ENCODE measurements around the gene COG8.
A peak's percentile ranks its signal among the peaks of the same experiment; 100 is the strongest.

The COG8 gene

GRCh38 chr16:69378036-69378435 is 38.7 kb upstream of the COG8 start:
- ChIA-PET POLR2A (no interaction called here), CTCF (interaction anchor here (0.6 to 1.0 kb wide), 4 partner anchors 13 to 1894 kb away, joined by 3 read pairs; no protein-coding TSS in a partner anchor)
- no peaks in the 10 kb centered on the region for H3K27me3 ChIP-seq (replicated peaks in 2 of 5; ENCODE audit: control insufficient read depth in 4 of 5, insufficient read depth in 5 of 5, low read length in 4 of 5)
- H3K36me3 ChIP-seq (ENCODE audit: control insufficient read depth in 4 of 4, insufficient read depth in 4 of 4, low read length in 3 of 4), result peaks cover 15 to 48% (median 33%) of the 10 kb centered on the region in 4 experiments
- 100% methylated on average over 1 of the region's 1 CpG for WGBS (ENCODE audit: insufficient coverage)
- no peak overlapping the region for H3K4me3 ChIP-seq (ENCODE audit: control insufficient read depth in 1 of 7, extremely low read depth in 1 of 7, insufficient read depth in 4 of 7, low read depth in 2 of 7, low read length in 6 of 7)
- H3K9me3 ChIP-seq (ENCODE audit: control extremely low read depth in 1 of 5, control insufficient read depth in 4 of 5, insufficient read depth in 2 of 5, low read depth in 1 of 5, low read length in 4 of 5), result no peaks in the 10 kb centered on the region
- no peak overlapping the region for H3K27ac ChIP-seq (ENCODE audit: insufficient read depth in 1 of 2, low read depth in 1 of 2, low read length in 2 of 2, poor library complexity in 1 of 2, severe bottlenecking in 2 of 2)
- H3K4me1 ChIP-seq (ENCODE audit: control extremely low read depth in 1 of 4, control insufficient read depth in 4 of 4, insufficient read depth in 4 of 4, low read length in 3 of 4), result peaks cover 0 to 21% (median 14%) of the 10 kb centered on the region in 4 experiments
- no peak for DNase-seq

DNA sequence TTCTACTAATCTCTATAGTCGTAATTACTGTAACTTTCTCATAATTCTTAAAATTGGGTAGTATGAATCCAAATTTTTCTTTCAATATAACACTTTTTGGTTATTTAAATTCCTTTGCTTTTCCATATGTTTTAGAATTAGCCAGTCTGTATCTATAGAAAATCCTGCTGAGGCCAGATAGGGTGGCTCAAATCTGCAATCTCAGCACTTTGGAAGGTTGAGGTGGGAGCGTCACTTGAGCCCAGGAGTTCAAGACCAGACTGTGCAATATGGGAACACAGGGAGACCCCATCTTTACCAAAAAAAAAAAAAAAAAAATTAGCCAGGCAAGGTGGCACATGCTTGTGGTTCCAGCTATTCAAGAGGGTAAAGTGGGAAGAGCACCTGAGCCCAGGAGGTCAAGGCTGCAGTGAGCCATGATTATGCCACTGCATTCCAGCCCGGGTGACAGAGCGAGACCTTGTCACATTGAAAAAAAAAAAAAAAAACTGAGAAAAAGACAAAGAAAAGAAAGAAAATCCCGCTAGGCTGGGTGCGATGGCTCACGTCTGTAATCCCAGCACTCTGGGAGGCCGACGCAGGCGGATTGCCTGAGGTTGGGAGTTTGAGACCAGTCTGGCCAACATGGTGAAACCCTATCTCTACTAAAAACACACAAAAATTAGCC is 37.2 kb upstream of the COG8 start:
- H3K9me3 ChIP-seq (ENCODE audit: control extremely low read depth in 1 of 5, control insufficient read depth in 4 of 5, insufficient read depth in 2 of 5, low read depth in 1 of 5, low read length in 4 of 5), result no peaks in the 10 kb centered on the region
- POLR2A ChIA-PET, result interaction anchor here (0.6 kb wide), 1 partner anchor 57 kb away, joined by 4 read pairs; no protein-coding TSS in a partner anchor

GRCh38 chr16:69373019-69373418 is 33.7 kb upstream of the COG8 start:
- POLR2A ChIA-PET, result no interaction called here
- CTCF ChIA-PET, result interaction anchor here (0.6 to 1.2 kb wide), 3 partner anchors 12 to 955 kb away, joined by 3 to 4 read pairs (median 3); partner anchors contain the start of gene COG8
- no peak for DNase-seq
- Histone ChIP-seq H3K9me3 (ENCODE audit: control extremely low read depth in 1 of 5, control insufficient read depth in 4 of 5, insufficient read depth in 2 of 5, low read depth in 1 of 5, low read length in 4 of 5) (no peaks in the 10 kb centered on the region), H3K36me3 (ENCODE audit: control insufficient read depth in 4 of 4, insufficient read depth in 4 of 4, low read length in 3 of 4) (peaks cover 20 to 53% (median 42%) of the 10 kb centered on the region in 4 experiments), H3K27ac (ENCODE audit: insufficient read depth in 1 of 2, low read depth in 1 of 2, low read length in 2 of 2, poor library complexity in 1 of 2, severe bottlenecking in 2 of 2) (no peak overlapping the region), H3K4me3 (ENCODE audit: control insufficient read depth in 1 of 7, extremely low read depth in 1 of 7, insufficient read depth in 4 of 7, low read depth in 2 of 7, low read length in 6 of 7) (no peak overlapping the region), H3K4me1 (ENCODE audit: control extremely low read depth in 1 of 4, control insufficient read depth in 4 of 4, insufficient read depth in 4 of 4, low read length in 3 of 4) (peaks cover 3 to 7% (median 5%) of the 10 kb centered on the region in 4 experiments), H3K27me3 (replicated peaks in 2 of 5; ENCODE audit: control insufficient read depth in 4 of 5, insufficient read depth in 5 of 5, low read length in 4 of 5) (no peaks in the 10 kb centered on the region)
- WGBS (ENCODE audit: insufficient coverage), result no CpG with 5 or more reads among the region's 1 CpG

More for the DNA sequence above, 37.2 kb upstream of the COG8 start:
- no peak overlapping the region for H3K27ac ChIP-seq (ENCODE audit: insufficient read depth in 1 of 2, low read depth in 1 of 2, low read length in 2 of 2, poor library complexity in 1 of 2, severe bottlenecking in 2 of 2)
- peaks cover 6 to 14% (median 7%) of the 10 kb centered on the region in 4 experiments for H3K4me1 ChIP-seq (ENCODE audit: control extremely low read depth in 1 of 4, control insufficient read depth in 4 of 4, insufficient read depth in 4 of 4, low read length in 3 of 4)
- CTCF ChIA-PET, result no interaction called here
- peaks cover 12 to 46% (median 31%) of the 10 kb centered on the region in 4 experiments for H3K36me3 ChIP-seq (ENCODE audit: control insufficient read depth in 4 of 4, insufficient read depth in 4 of 4, low read length in 3 of 4)
- H3K4me3 ChIP-seq (ENCODE audit: control insufficient read depth in 1 of 7, extremely low read depth in 1 of 7, insufficient read depth in 4 of 7, low read depth in 2 of 7, low read length in 6 of 7), result no peak overlapping the region
- H3K27me3 ChIP-seq (replicated peaks in 2 of 5; ENCODE audit: control insufficient read depth in 4 of 5, insufficient read depth in 5 of 5, low read length in 4 of 5), result no peaks in the 10 kb centered on the region
- DNase-seq, result no peak
- WGBS (ENCODE audit: insufficient coverage), result 100% methylated on average over 2 of the region's 10 CpGs

DNA sequence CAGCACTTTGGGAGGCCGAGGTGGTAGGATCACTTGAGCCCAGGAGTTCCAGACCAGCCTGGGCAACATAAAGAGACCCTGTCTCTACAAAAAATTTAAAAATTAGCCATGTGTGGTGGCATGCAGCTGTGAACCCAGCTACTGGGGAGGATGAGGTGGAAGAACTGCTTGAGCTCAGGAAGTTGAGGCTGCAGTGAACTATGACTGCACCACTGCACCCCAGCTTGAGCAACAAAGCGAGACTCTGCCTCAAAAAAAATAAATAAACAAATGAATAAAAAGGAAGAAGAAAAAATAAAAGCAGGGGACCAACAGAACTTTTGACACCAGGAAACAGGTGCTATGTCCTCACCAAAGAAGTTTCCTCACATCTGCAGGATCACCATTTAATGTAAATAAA is 32.2 kb upstream of the COG8 start:
- no peak overlapping the region for H3K27ac ChIP-seq (ENCODE audit: insufficient read depth in 1 of 2, low read depth in 1 of 2, low read length in 2 of 2, poor library complexity in 1 of 2, severe bottlenecking in 2 of 2)
- ChIA-PET POLR2A (no interaction called here), CTCF (no interaction called here)
- H3K27me3 ChIP-seq (replicated peaks in 2 of 5; ENCODE audit: control insufficient read depth in 4 of 5, insufficient read depth in 5 of 5, low read length in 4 of 5), result no peaks in the 10 kb centered on the region
- no peaks in the 10 kb centered on the region for H3K9me3 ChIP-seq (ENCODE audit: control extremely low read depth in 1 of 5, control insufficient read depth in 4 of 5, insufficient read depth in 2 of 5, low read depth in 1 of 5, low read length in 4 of 5)
- peaks cover 21 to 60% (median 48%) of the 10 kb centered on the region in 4 experiments for H3K36me3 ChIP-seq (ENCODE audit: control insufficient read depth in 4 of 4, insufficient read depth in 4 of 4, low read length in 3 of 4)
- peaks cover 5 to 7% (median 6%) of the 10 kb centered on the region in 4 experiments for H3K4me1 ChIP-seq (ENCODE audit: control extremely low read depth in 1 of 4, control insufficient read depth in 4 of 4, insufficient read depth in 4 of 4, low read length in 3 of 4)
- DNase-seq, result peak in 2 of 3 donors; percentile 36 to 40
- H3K4me3 ChIP-seq (ENCODE audit: control insufficient read depth in 1 of 7, extremely low read depth in 1 of 7, insufficient read depth in 4 of 7, low read depth in 2 of 7, low read length in 6 of 7), result no peak overlapping the region
- WGBS (ENCODE audit: insufficient coverage), result no CpG with 5 or more reads among the region's 2 CpGs

DNA sequence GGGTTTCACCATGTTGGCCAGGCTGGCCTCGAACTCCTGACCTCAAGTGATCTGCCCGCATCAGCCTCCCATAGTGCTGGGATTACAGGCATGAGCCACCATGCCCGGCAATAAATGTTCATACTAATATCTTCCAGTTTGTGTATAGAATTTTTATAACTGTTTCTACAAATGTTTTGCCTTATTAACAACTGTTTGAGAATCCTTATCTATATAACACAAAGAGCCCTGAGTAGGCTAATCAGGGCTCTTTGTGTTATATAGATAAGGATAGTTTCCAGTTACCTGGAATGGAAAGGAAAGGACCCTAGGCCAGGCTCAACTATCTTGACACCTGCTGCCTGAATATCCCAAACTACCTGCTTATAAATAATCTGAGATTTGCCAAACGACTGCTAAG is 29.5 kb upstream of the COG8 start:
- CTCF ChIA-PET, result no interaction called here
- H3K4me1 ChIP-seq (ENCODE audit: control extremely low read depth in 1 of 4, control insufficient read depth in 4 of 4, insufficient read depth in 4 of 4, low read length in 3 of 4), result peaks cover 5 to 7% (median 6%) of the 10 kb centered on the region in 4 experiments
- no peak overlapping the region for H3K27ac ChIP-seq (ENCODE audit: insufficient read depth in 1 of 2, low read depth in 1 of 2, low read length in 2 of 2, poor library complexity in 1 of 2, severe bottlenecking in 2 of 2)
- no peak for DNase-seq
- WGBS (ENCODE audit: insufficient coverage), result 100% methylated on average over 1 of the region's 4 CpGs
- H3K9me3 ChIP-seq (ENCODE audit: control extremely low read depth in 1 of 5, control insufficient read depth in 4 of 5, insufficient read depth in 2 of 5, low read depth in 1 of 5, low read length in 4 of 5), result no peaks in the 10 kb centered on the region
- H3K36me3 ChIP-seq (ENCODE audit: control insufficient read depth in 4 of 4, insufficient read depth in 4 of 4, low read length in 3 of 4), result peaks cover 37 to 81% (median 63%) of the 10 kb centered on the region in 4 experiments
- no peak overlapping the region for H3K4me3 ChIP-seq (ENCODE audit: control insufficient read depth in 1 of 7, extremely low read depth in 1 of 7, insufficient read depth in 4 of 7, low read depth in 2 of 7, low read length in 6 of 7)
- POLR2A ChIA-PET, result no interaction called here
- no peaks in the 10 kb centered on the region for H3K27me3 ChIP-seq (replicated peaks in 2 of 5; ENCODE audit: control insufficient read depth in 4 of 5, insufficient read depth in 5 of 5, low read length in 4 of 5)

- DNase-seq, result peak; percentile 17 to 45 (median 18)
- ChIA-PET CTCF (interaction anchor here (0.9 kb wide), 1 partner anchor 11 kb away, joined by 3 read pairs; no protein-coding TSS in a partner anchor), POLR2A (no interaction called here)
- H3K4me1 ChIP-seq (ENCODE audit: control extremely low read depth in 1 of 4, control insufficient read depth in 4 of 4, insufficient read depth in 4 of 4, low read length in 3 of 4), result peaks cover 5 to 7% (median 6%) of the 10 kb centered on the region in 4 experiments
- H3K4me3 ChIP-seq (ENCODE audit: control insufficient read depth in 1 of 7, extremely low read depth in 1 of 7, insufficient read depth in 4 of 7, low read depth in 2 of 7, low read length in 6 of 7), result no peak overlapping the region
- H3K36me3 ChIP-seq (ENCODE audit: control insufficient read depth in 4 of 4, insufficient read depth in 4 of 4, low read length in 3 of 4), result peaks cover 39 to 82% (median 69%) of the 10 kb centered on the region in 4 experiments
- WGBS (ENCODE audit: insufficient coverage), result 35% methylated on average over 6 of the region's 7 CpGs
- H3K9me3 ChIP-seq (ENCODE audit: control extremely low read depth in 1 of 5, control insufficient read depth in 4 of 5, insufficient read depth in 2 of 5, low read depth in 1 of 5, low read length in 4 of 5), result no peaks in the 10 kb centered on the region
- H3K27ac ChIP-seq (ENCODE audit: insufficient read depth in 1 of 2, low read depth in 1 of 2, low read length in 2 of 2, poor library complexity in 1 of 2, severe bottlenecking in 2 of 2), result peak overlapping the region in 1 of 2 experiments; percentile 25
- H3K27me3 ChIP-seq (replicated peaks in 2 of 5; ENCODE audit: control insufficient read depth in 4 of 5, insufficient read depth in 5 of 5, low read length in 4 of 5), result no peaks in the 10 kb centered on the region
Measured at GRCh38 chr16:69367980-69368379, 28.6 kb upstream of the COG8 start.

DNA sequence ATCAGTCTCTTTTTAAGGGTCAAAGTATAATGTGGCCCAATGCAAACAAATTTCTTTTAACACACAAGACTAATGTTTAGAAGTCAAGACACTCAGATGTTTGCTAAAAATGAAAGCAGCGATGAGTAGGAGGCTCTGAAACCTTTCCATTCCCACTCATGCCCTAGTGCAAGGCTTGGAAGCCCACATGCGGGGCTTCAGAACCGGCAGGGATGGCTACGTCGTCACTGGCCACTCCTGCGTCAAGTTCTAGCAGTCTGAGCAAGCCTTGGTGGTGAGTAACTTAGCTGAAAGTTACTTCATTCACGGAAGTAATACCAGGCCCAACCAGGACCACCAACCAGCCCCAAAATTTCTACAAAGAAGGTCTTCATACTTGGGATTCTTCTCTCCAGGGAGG is 27.1 kb upstream of the COG8 start:
- ChIA-PET CTCF (no interaction called here), POLR2A (no interaction called here)
- Histone ChIP-seq H3K27me3 (replicated peaks in 2 of 5; ENCODE audit: control insufficient read depth in 4 of 5, insufficient read depth in 5 of 5, low read length in 4 of 5) (no peaks in the 10 kb centered on the region), H3K4me1 (ENCODE audit: control extremely low read depth in 1 of 4, control insufficient read depth in 4 of 4, insufficient read depth in 4 of 4, low read length in 3 of 4) (peaks cover 0 to 7% (median 4%) of the 10 kb centered on the region in 4 experiments), H3K36me3 (ENCODE audit: control insufficient read depth in 4 of 4, insufficient read depth in 4 of 4, low read length in 3 of 4) (peaks cover 38 to 79% (median 65%) of the 10 kb centered on the region in 4 experiments), H3K9me3 (ENCODE audit: control extremely low read depth in 1 of 5, control insufficient read depth in 4 of 5, insufficient read depth in 2 of 5, low read depth in 1 of 5, low read length in 4 of 5) (no peaks in the 10 kb centered on the region), H3K27ac (ENCODE audit: insufficient read depth in 1 of 2, low read depth in 1 of 2, low read length in 2 of 2, poor library complexity in 1 of 2, severe bottlenecking in 2 of 2) (no peak overlapping the region), H3K4me3 (ENCODE audit: control insufficient read depth in 1 of 7, extremely low read depth in 1 of 7, insufficient read depth in 4 of 7, low read depth in 2 of 7, low read length in 6 of 7) (no peak overlapping the region)
- WGBS (ENCODE audit: insufficient coverage), result 94% methylated on average over 7 of the region's 7 CpGs
- DNase-seq, result no peak

All from common myeloid progenitor, CD34-positive (primary cell).